Panc1 (cell line): Measurements from ENCODE around the gene NTRK2. TPM values are rescaled to one million over a fixed set of nuclear protein-coding genes. Genes with fewer than 3 reads are reported as not detected.

Experiments used
- ATAC-seq: fragments of 200-7000 bp; cut with Tn5 transposase; 2 replicates; pipeline ENCODE4 v1.9.1; 2020; ENCODE audit warnings: mild to moderate bottlenecking, moderate library complexity
- BruUV-seq: library from RNA; stranded (reverse); fragments of 400-500 nt; replicated peaks from 2 replicates; lab custom pipeline; 2021; lab: Mats Ljungman, UMichigan
- CTCF ChIA-PET: fragments of 300-600 bp; sonication (Branson Sonifier 250); formaldehyde crosslinking; loops from one replicate; lab custom pipeline; 2022; ENCODE audit warnings: antibody characterized with exemption; lab: Charles Lee
- POLR2A ChIA-PET: fragments of 300-600 bp; sonication (Branson Sonifier 250); formaldehyde crosslinking; loops from one replicate; lab custom pipeline; 2022; ENCODE audit warnings: antibody characterized with exemption; lab: Charles Lee
- DNase-seq: peaks from one replicate; pipeline ENCODE4 v3.0.0-alpha.2; 2010; ENCODE audit warnings: low read depth, low spot score
- H3K27ac ChIP-seq: 2 replicates; pipeline ENCODE4 v1.5.1; 2011; ENCODE audit warnings: mild to moderate bottlenecking, low read length, inconsistent platforms
- H3K27me3 ChIP-seq: fragments of 200-500 bp; sonication (Bioruptor generic); 2 replicates; pipeline ENCODE4 v1.6.0; 2014; ENCODE audit warnings: low read length, inconsistent platforms; ENCODE audit not compliant: control insufficient read depth, insufficient read depth
- H3K36me3 ChIP-seq: fragments of 200-500 bp; sonication (Bioruptor generic); 2 replicates; pipeline ENCODE4 v1.5.1; 2014; ENCODE audit warnings: inconsistent platforms, mild to moderate bottlenecking, low read length, moderate library complexity; ENCODE audit not compliant: control insufficient read depth, insufficient read depth
- H3K4me1 ChIP-seq: 2 replicates; pipeline ENCODE4 v1.5.1; 2011; ENCODE audit warnings: inconsistent platforms, mild to moderate bottlenecking, low read length, moderate library complexity; ENCODE audit not compliant: control insufficient read depth, insufficient read depth
- H3K4me3 ChIP-seq, 2 experiments: 2 replicates each; pipeline ENCODE4 v1.5.1; 2011 to 2012; ENCODE audit warnings: low read depth in 2 of 2, low read length in 2 of 2, mild to moderate bottlenecking in 2 of 2, inconsistent platforms in 1 of 2, moderate library complexity in 1 of 2
- H3K9me3 ChIP-seq: fragments of 200-500 bp; sonication (Bioruptor generic); 2 replicates; pipeline ENCODE4 v1.5.1; 2014; ENCODE audit warnings: low read depth, mild to moderate bottlenecking, inconsistent platforms, low read length, moderate library complexity; ENCODE audit not compliant: control insufficient read depth, insufficient read depth
- CTCF ChIP-seq: fragments of 450-650 bp; IDR thresholded peaks from 2 replicates; pipeline ENCODE4 v1.5.1; 2017; ENCODE audit warnings: mild to moderate bottlenecking
- POLR2AphosphoS5 ChIP-seq: IDR thresholded peaks from 2 replicates; pipeline ENCODE4 v1.6.1; 2012; ENCODE audit warnings: mild to moderate bottlenecking, low read depth, low read length, moderate library complexity
- REST ChIP-seq, 2 experiments: IDR thresholded peaks; 2 replicates each; pipeline ENCODE4 v1.6.1; 2011 to 2012; ENCODE audit warnings: low read depth in 2 of 2, control low read depth in 1 of 2, low read length in 1 of 2, mild to moderate bottlenecking in 1 of 2, moderate library complexity in 1 of 2; ENCODE audit not compliant: insufficient read depth in 1 of 2
- SIN3A ChIP-seq: IDR thresholded peaks from 2 replicates; pipeline ENCODE4 v1.6.1; 2012; ENCODE audit warnings: low read depth, mild to moderate bottlenecking, low read length, moderate library complexity, borderline replicate concordance; ENCODE audit not compliant: insufficient read depth
- TCF7L2 ChIP-seq: IDR thresholded peaks from 2 replicates; pipeline ENCODE4 v1.6.1; 2011; ENCODE audit warnings: mild to moderate bottlenecking, low read depth, low read length, inconsistent platforms
- in situ Hi-C: cut with HindIII; loops from 2 replicates; pipeline ENCODE4 v1.10.0; 2016; ENCODE audit warnings: low sequenced_read_pairs, low pct_unique_long_range_greater_than_20kb
- intact Hi-C: fragments of 100-400 bp; cut with micrococcal nuclease; formaldehyde crosslinking; loops from one replicate; pipeline ENCODE4 v1.10.0; 2022; ENCODE audit not compliant: unreplicated experiment
- total RNA-seq: library from RNA; stranded (reverse); gene quantifications from one replicate; pipeline ENCODE4 v1.2.1, GENCODE V29; 2021; ENCODE audit not compliant: unreplicated experiment

NTRK2 gene
- total RNA-seq, 1 experiment from 2014 or later, result 0.23 TPM

GRCh38 chr9:84773022-84773421, 103.5 kb downstream of the NTRK2 start:
- CTCF ChIA-PET, result no interaction called here
- Histone ChIP-seq H3K27ac (no peak overlapping the region), H3K4me3 (no peak overlapping the region), H3K27me3 (no peaks in the 10 kb centered on the region), H3K4me1 (no peaks in the 10 kb centered on the region), H3K36me3 (no peaks in the 10 kb centered on the region), H3K9me3 (no peaks in the 10 kb centered on the region)
- ATAC-seq, result no peak
- TF ChIP-seq TCF7L2 (no peak), CTCF (no peak), POLR2AphosphoS5 (no peak), REST (IDR thresholded peaks at IDR 0.05; ENCODE audit: insufficient read depth in 1 of 2, low read depth in 2 of 2, low read length in 1 of 2) (no peak), SIN3A (no peak)
- in situ Hi-C loops (no loop called here), intact Hi-C loops (no loop called here)
- POLR2A ChIA-PET, result no interaction called here
- DNase-seq, result no peak
- BruUV-seq, result no TSS peak

GRCh38 chr9:84775056-84775643, 105.6 kb downstream of the NTRK2 start:
- Histone ChIP-seq H3K9me3 (no peaks in the 10 kb centered on the region), H3K4me1 (no peaks in the 10 kb centered on the region), H3K27me3 (no peaks in the 10 kb centered on the region), H3K36me3 (no peaks in the 10 kb centered on the region), H3K4me3 (no peak overlapping the region), H3K27ac (no peak overlapping the region)
- no peak for TF ChIP-seq TCF7L2
- no peak for TF ChIP-seq REST (IDR thresholded peaks at IDR 0.05; ENCODE audit: insufficient read depth in 1 of 2, low read depth in 2 of 2, low read length in 1 of 2)
- no peak for TF ChIP-seq CTCF
- TF ChIP-seq SIN3A, result no peak
- no peak for TF ChIP-seq POLR2AphosphoS5
- ChIA-PET POLR2A (no interaction called here), CTCF (no interaction called here)
- no peak for ATAC-seq
- intact Hi-C loops, result no loop called here
- BruUV-seq, result no TSS peak
- in situ Hi-C loops, result no loop called here
- no peak for DNase-seq
